NCI-H345 (cell line): Measurements from ENCODE around the gene MYMK.
"Not testable (repeated sequence)": the region's sequence is repeated elsewhere in the genome, so short reads cannot be mapped to it uniquely, and the experiment has no call there.

Source experiments
- DNase-seq: peaks from one replicate; lab custom pipeline; 2025; lab: John Stamatoyannopoulos, UW

MYMK gene

GRCh38 chr9:133524679-133525228 is at the start of gene MYMK:
Gene MYMK (minus strand): TSS chr9:133524959. CDS start chr9:133524844, 115 bp downstream.
- DNase-seq, result no peak

- no peak for DNase-seq
Observed at GRCh38 chr9:133573791-133574515, 49.2 kb upstream of the MYMK start.

GRCh38 chr9:133572821-133573361 is 48.1 kb upstream of the MYMK start:
- no peak for DNase-seq

GRCh38 chr9:133571896-133572595 is 47.3 kb upstream of the MYMK start:
- DNase-seq, result no peak

GRCh38 chr9:133571391-133571890 is 46.7 kb upstream of the MYMK start:
- no peak for DNase-seq

GRCh38 chr9:133570691-133571080 is 45.9 kb upstream of the MYMK start:
- no peak for DNase-seq

- DNase-seq, result no peak
Observed at GRCh38 chr9:133569891-133570690, 45.3 kb upstream of the MYMK start.

- DNase-seq, result no peak
Observed at GRCh38 chr9:133569121-133569785, 44.5 kb upstream of the MYMK start.

- DNase-seq, result no peak
Observed at GRCh38 chr9:133568186-133568585, 43.4 kb upstream of the MYMK start.

GRCh38 chr9:133566817-133567216 is 42.1 kb upstream of the MYMK start:
- no peak for DNase-seq

GRCh38 chr9:133566382-133566781 is 41.6 kb upstream of the MYMK start:
- no peak for DNase-seq

- no peak for DNase-seq
Observed at GRCh38 chr9:133564451-133565116, 39.8 kb upstream of the MYMK start.

- not testable (repeated sequence) for DNase-seq
Observed at GRCh38 chr9:133563814-133564213, 39.1 kb upstream of the MYMK start.

GRCh38 chr9:133563291-133563796 is 38.6 kb upstream of the MYMK start:
- no peak for DNase-seq

- DNase-seq, result no peak
Observed at GRCh38 chr9:133562611-133563290, 38.0 kb upstream of the MYMK start.

- DNase-seq, result no peak
Observed at GRCh38 chr9:133561976-133562554, 37.3 kb upstream of the MYMK start.

GRCh38 chr9:133560944-133561343 is 36.2 kb upstream of the MYMK start:
- DNase-seq, result no peak

GRCh38 chr9:133560311-133560710 is 35.6 kb upstream of the MYMK start:
- no peak for DNase-seq
